ENCODE data around the gene SLC7A5. TPM values are rescaled to one million over a fixed set of nuclear protein-coding genes. Genes with fewer than 3 reads are reported as not detected.
A peak's percentile ranks its signal among the peaks of the same experiment; 100 is the strongest.
"Not testable (repeated sequence)": the region's sequence is repeated elsewhere in the genome, so short reads cannot be mapped to it uniquely, and the experiment has no call there.

Gene SLC7A5
- total RNA-seq, 1 experiment from 2014 or later, result 73.8 TPM

DNA sequence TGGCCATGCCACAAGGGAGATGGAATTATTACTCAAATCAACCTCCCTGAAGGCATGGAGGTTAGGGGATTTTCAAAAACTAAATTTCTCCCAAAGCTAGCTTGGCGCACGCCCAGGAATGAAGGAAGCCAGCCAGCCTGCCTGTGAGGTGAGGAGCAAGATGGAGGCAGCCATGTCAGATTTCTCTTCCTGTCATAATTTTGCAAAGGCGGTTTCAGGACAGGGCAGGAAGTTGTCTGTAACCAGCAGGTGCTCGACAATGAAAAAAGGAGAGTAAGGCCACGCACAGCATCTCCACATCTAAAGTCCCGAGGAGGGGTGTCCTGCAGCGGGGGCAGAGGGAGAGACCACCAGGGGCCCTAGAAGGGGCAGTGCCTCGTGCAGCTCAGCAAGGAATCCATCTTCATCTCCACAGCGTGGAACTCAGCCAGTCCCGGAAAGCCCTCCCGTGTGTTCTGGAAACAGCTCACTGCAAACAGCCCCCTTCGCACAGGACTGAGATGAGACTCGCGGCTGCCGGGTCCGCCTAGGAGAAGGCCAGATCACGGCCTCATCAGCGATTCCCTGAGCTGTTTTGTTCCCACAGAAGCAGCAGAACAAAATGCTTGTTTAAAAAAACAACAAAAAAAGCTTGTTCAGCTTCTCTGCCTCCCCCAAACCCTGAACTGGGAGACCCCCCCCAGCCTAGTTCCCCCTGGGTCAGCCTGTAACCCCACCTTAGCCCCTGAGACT is 47.8 kb downstream of the SLC7A5 start:
- no peaks in the 10 kb centered on the region for H3K36me3 ChIP-seq
- DNase-seq, result peak; percentile 40 to 60
- peak overlapping the region; percentile 96 for H3K27ac ChIP-seq

DNA sequence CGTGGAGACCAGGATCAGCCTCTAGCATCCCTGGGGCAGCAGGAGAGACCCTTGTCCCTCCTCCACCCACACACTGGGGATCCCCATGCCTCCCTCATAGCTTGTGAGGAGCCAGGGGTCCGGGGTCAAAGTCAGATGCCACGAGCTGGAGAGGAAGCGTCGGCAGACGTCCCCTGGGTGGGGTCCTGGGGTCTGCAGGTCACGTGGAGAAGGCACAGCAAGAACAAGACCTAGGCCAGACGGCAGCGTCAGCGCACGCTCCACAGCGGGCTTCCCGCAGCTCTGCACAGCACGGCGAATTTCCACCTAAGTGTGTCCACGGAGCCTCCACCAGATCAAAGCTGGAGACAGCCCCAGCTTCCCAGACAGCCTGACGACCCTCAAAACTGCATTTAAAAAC is 49.3 kb downstream of the SLC7A5 start:
- peaks cover 37% of the 10 kb centered on the region for H3K4me1 ChIP-seq
- H3K9me3 ChIP-seq (replicated peaks), result no peaks in the 10 kb centered on the region; the same call in 1 of the 2 replicates
- H3K27me3 ChIP-seq, result no peaks in the 10 kb centered on the region
- no peak overlapping the region for H3K27ac ChIP-seq
- H3K36me3 ChIP-seq, result no peaks in the 10 kb centered on the region
- DNase-seq, result no peak
- no peak overlapping the region for H3K4me3 ChIP-seq

More for the DNA sequence above, 47.8 kb downstream of the SLC7A5 start:
- Histone ChIP-seq H3K4me1 (peaks cover 22% of the 10 kb centered on the region), H3K27me3 (no peaks in the 10 kb centered on the region), H3K4me3 (peak overlapping the region; percentile 51), H3K9me3 (replicated peaks) (no peaks in the 10 kb centered on the region; the same call in 1 of the 2 replicates)

DNA sequence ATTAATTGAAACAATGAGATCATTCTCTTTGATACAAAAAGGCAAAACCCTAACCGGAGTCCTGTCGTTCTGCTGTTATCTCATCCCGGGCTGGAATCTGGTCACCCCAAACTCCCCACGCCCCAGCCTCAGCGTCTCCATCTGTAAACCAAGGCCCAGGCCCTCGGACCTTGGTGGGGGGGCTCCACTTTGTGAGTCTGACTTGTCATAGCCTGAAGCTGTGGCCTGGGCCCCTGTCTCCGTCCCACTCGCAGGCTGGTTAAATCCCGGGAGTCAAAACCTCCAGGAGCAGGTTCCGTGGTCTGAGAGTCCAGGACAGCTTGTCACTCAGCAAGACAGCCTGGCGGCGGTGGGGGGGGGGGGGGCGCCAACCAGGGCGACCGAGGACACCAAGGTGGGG is 50.0 kb downstream of the SLC7A5 start:
- Histone ChIP-seq H3K9me3 (replicated peaks) (no peaks in the 10 kb centered on the region; the same call in 1 of the 2 replicates), H3K4me1 (peaks cover 36% of the 10 kb centered on the region), H3K36me3 (no peaks in the 10 kb centered on the region), H3K4me3 (no peak overlapping the region), H3K27me3 (no peaks in the 10 kb centered on the region), H3K27ac (no peak overlapping the region)
- no peak for DNase-seq

DNA sequence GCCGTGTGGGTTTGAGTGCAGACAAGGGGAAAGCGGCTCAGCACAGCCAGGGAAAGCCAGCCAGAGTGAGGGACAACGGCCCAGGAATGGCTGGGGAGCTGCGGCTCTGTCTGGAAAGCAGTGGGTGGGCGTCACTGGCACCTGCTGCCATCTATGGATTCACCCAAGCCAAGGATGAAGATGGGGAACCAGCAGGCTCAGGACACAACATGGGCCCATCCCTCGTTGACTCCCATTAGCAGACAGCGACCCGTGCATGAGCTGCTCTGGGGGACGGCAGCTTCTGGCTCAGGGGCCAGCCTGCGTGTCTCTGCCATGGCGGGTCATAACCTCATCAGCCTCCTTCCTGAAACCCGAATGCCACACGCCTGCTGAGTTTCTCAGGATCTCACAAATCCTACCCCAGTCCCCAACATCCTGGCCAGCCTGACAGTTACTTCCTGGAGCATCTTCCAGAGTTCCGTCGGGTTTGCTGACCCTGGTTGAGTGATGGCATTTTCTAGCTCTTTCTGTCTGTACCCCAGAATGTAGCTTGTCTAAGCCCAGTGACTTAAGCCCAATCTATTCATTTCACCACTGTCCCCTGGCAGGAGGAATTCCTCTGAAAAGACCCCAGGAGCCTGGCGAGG is 50.7 kb downstream of the SLC7A5 start:
- Histone ChIP-seq H3K4me1 (peaks cover 30% of the 10 kb centered on the region), H3K36me3 (no peaks in the 10 kb centered on the region), H3K27me3 (no peaks in the 10 kb centered on the region), H3K9me3 (replicated peaks) (no peaks in the 10 kb centered on the region; the same call in 1 of the 2 replicates), H3K27ac (no peak overlapping the region), H3K4me3 (no peak overlapping the region)
- no peak for DNase-seq

DNA sequence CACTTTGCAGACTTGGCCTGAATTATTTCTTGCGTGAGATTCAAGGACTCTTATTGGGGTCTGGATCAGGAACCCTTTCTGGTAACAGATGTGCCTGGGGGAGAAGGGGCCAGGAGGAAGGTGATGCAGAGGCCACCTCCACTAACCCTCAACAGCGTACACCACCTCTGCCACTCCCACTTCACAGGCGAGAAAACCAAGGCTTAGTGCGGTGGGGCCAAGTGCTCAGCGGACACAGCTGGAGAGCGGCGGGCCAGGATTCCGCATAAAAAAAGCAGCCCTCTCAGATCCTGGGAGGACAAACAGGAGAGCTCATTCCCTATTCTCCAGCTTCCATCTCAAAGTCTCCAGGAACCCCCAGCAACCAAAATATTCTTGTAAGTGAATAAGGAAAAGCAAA is 51.4 kb downstream of the SLC7A5 start:
- no peaks in the 10 kb centered on the region; the same call in 1 of the 2 replicates for H3K9me3 ChIP-seq (replicated peaks)
- DNase-seq, result no peak
- H3K27ac ChIP-seq, result no peak overlapping the region
- peaks cover 22% of the 10 kb centered on the region for H3K4me1 ChIP-seq
- no peak overlapping the region for H3K4me3 ChIP-seq
- no peaks in the 10 kb centered on the region for H3K27me3 ChIP-seq
- H3K36me3 ChIP-seq, result no peaks in the 10 kb centered on the region

GRCh38 chr16:87817370-87817769 is 51.9 kb downstream of the SLC7A5 start:
- H3K27me3 ChIP-seq; DNase-seq; H3K9me3 ChIP-seq (replicated peaks); H3K36me3 ChIP-seq; H3K27ac ChIP-seq; H3K4me3 ChIP-seq: not testable (repeated sequence)
- H3K4me1 ChIP-seq, result peaks cover 22% of the 10 kb centered on the region

- H3K27me3 ChIP-seq, result no peaks in the 10 kb centered on the region
- DNase-seq, result peak; percentile 80 to 82
- no peaks in the 10 kb centered on the region; the same call in 1 of the 2 replicates for H3K9me3 ChIP-seq (replicated peaks)
- peaks cover 21% of the 10 kb centered on the region for H3K4me1 ChIP-seq
- H3K27ac ChIP-seq, result peak overlapping the region; percentile 46
- H3K36me3 ChIP-seq, result no peaks in the 10 kb centered on the region
- H3K4me3 ChIP-seq, result no peak overlapping the region
Measured at GRCh38 chr16:87816507-87817100, 52.7 kb downstream of the SLC7A5 start.

GRCh38 chr16:87815567-87815966 is 53.7 kb downstream of the SLC7A5 start:
- no peaks in the 10 kb centered on the region; the same call in 1 of the 2 replicates for H3K9me3 ChIP-seq (replicated peaks)
- peak overlapping the region; percentile 46 for H3K27ac ChIP-seq
- no peak overlapping the region for H3K4me3 ChIP-seq
- H3K4me1 ChIP-seq, result peaks cover 16% of the 10 kb centered on the region
- peak; percentile 70 to 71 for DNase-seq
- H3K27me3 ChIP-seq, result no peaks in the 10 kb centered on the region
- H3K36me3 ChIP-seq, result no peaks in the 10 kb centered on the region

DNA sequence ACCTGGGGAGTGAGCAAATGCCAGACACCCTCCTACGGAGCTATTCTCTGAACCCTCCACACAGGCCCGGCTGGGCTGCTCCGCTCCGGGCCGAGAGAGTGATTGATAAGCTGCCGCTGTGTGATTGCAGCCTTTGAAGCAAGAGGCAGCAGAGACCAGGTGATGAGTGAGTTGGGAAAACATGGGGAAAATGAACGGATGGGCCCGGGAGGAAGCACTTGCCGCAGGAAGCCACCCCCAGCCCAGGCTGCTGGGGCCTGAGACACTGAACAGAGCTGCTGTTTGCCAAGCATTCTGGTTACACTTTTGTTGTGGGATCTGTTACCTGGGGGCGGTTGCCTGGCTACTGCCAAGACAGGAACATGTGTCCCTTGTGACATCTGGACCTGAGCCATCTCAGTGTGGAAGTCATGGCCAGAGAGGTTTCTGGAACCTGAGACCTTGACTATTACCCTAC is 57.1 kb downstream of the SLC7A5 start:
- H3K27ac ChIP-seq, result no peak overlapping the region
- no peak overlapping the region for H3K4me3 ChIP-seq
- no peak for DNase-seq
- H3K36me3 ChIP-seq, result no peaks in the 10 kb centered on the region
- no peaks in the 10 kb centered on the region for H3K27me3 ChIP-seq
- no peaks in the 10 kb centered on the region; the same call in 1 of the 2 replicates for H3K9me3 ChIP-seq (replicated peaks)
- peaks cover 29% of the 10 kb centered on the region for H3K4me1 ChIP-seq

DNA sequence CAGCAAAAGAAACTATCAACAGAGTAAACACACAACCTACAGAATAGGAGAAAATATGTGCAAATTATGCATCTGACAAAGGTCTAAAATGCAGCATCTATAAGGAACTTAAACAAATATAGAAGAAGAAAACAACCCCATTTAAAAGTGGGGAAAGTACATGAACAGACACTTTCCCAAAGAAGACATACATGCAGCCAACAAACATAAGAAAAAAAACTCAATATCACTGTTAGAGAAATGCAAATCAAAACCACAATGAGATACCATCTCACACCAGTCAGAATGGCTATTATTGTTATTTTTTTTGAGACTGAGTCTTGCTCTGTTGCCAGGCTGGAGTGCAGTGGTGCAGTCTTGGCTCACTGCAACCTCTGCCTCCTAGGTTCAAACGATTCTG is 57.9 kb downstream of the SLC7A5 start:
- not testable (repeated sequence) for H3K27me3 ChIP-seq

DNA sequence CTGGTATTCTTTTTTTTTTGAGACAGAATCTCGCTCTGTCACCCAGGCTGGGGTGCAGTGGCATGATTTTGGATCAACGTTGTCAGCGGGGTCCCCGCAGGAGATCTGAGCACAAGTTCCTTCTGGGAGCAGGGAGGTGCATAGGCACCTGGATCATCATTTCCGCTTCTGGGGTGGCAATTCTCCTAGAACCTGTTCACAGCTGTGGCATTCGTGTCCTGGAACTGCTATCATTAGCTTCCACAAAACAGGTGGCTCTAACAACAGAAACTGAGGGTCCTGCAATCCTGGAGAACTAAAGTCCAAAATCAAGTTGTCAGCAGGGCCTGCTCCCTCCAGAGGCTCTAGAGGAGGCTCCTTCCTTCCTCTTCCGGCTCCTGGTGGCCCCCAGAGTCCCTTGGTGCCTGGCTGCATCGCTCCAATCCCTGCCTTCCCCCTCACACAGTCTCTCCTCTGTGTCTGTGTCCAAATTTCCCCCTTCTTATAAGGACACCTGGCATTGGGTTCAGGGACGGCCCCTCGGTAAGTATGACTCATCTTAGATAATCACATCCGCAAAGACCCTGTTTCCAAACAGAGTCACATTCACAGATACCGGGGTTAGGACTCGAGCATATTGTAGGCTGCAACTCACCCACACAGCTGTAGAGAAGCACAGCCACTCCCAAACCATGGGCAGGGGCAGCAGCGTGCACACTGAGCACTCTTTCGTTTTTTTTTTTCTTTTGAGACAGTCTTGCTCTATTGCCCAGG is 60.0 kb downstream of the SLC7A5 start:
- H3K9me3 ChIP-seq (replicated peaks), result no peaks in the 10 kb centered on the region
- H3K36me3 ChIP-seq, result no peaks in the 10 kb centered on the region
- DNase-seq, result peak; percentile 49 to 78
- 0 out of 2 replicates have a peak overlapping the region, but pooled peaks have one; percentile 10 for H3K4me3 ChIP-seq
- H3K27me3 ChIP-seq, result no peaks in the 10 kb centered on the region
- peak overlapping the region; percentile 17; the same call in 1 of the 2 replicates for H3K27ac ChIP-seq
- H3K4me1 ChIP-seq, result peaks cover 13% of the 10 kb centered on the region

More for the DNA sequence above, 57.9 kb downstream of the SLC7A5 start:
- H3K9me3 ChIP-seq (replicated peaks); H3K36me3 ChIP-seq; H3K27ac ChIP-seq; DNase-seq; H3K4me3 ChIP-seq: not testable (repeated sequence)
- H3K4me1 ChIP-seq, result peaks cover 26% of the 10 kb centered on the region

- Histone ChIP-seq H3K4me3 (no peak overlapping the region), H3K9me3 (replicated peaks) (no peaks in the 10 kb centered on the region), H3K36me3 (no peaks in the 10 kb centered on the region), H3K27ac (no peak overlapping the region), H3K4me1 (peaks cover 13% of the 10 kb centered on the region), H3K27me3 (no peaks in the 10 kb centered on the region)
- no peak for DNase-seq
Measured at GRCh38 chr16:87808108-87808507, 61.2 kb downstream of the SLC7A5 start.

GRCh38 chr16:87806641-87807546 is 62.4 kb downstream of the SLC7A5 start:
- peak overlapping the region; percentile 50 for H3K4me3 ChIP-seq
- no peaks in the 10 kb centered on the region for H3K27me3 ChIP-seq
- peak overlapping the region; percentile 29 for H3K27ac ChIP-seq
- H3K36me3 ChIP-seq, result no peaks in the 10 kb centered on the region
- peak; percentile 47 to 63 for DNase-seq
- H3K4me1 ChIP-seq, result peaks cover 13% of the 10 kb centered on the region
- no peaks in the 10 kb centered on the region for H3K9me3 ChIP-seq (replicated peaks)

DNA sequence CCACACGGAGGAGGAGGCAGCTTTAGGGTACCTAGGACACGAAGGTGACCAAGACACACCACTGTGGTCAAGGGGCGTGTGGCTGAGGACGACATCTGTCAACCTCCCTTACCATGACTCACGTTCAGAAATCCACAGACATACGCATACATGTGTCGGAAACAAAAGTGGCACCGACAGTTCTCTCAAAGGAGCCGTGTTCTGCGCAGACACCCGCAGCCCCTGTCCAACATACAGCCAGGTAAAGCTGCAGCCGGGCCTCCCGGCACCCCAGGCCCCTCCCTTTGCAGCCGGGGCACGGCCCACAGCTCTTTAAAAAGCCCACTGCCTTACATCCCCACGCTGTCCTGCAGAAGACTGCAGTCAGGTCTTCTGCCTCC is 63.1 kb downstream of the SLC7A5 start:
- Histone ChIP-seq H3K4me1 (peaks cover 13% of the 10 kb centered on the region), H3K4me3 (peak overlapping the region; percentile 50), H3K9me3 (replicated peaks) (no peaks in the 10 kb centered on the region), H3K27me3 (no peaks in the 10 kb centered on the region), H3K27ac (peak overlapping the region; percentile 29), H3K36me3 (no peaks in the 10 kb centered on the region)
- DNase-seq, result peak in 1 of 2 experiments; percentile 15

Measured in SJCRH30 (cell line).